ENCODE results near the gene ZRANB1.
A peak's percentile ranks its signal among the peaks of the same experiment; 100 is the strongest.

ZRANB1 gene

GRCh38 chr10:124957404-124957947 is 15.6 kb downstream of the ZRANB1 start:
- peak; percentile 62 for DNase-seq (ENCODE audit: low read depth)
- no peak for TF ChIP-seq CTCF (IDR thresholded peaks at IDR 0.05; ENCODE audit: low read depth, low read length)
- no peak for TF ChIP-seq MYC (IDR thresholded peaks at IDR 0.05; ENCODE audit: low read depth, low read length)
- no peak for TF ChIP-seq POLR2A (IDR thresholded peaks at IDR 0.05; ENCODE audit: extremely low read depth, insufficient read length)
- TF ChIP-seq MAX (IDR thresholded peaks at IDR 0.05; ENCODE audit: low read depth, low read length): no peak

GRCh38 chr10:124959564-124959963 is 17.6 kb downstream of the ZRANB1 start:
- TF ChIP-seq MAX (IDR thresholded peaks at IDR 0.05; ENCODE audit: low read depth, low read length) (no peak), CTCF (IDR thresholded peaks at IDR 0.05; ENCODE audit: low read depth, low read length) (no peak), MYC (IDR thresholded peaks at IDR 0.05; ENCODE audit: low read depth, low read length) (no peak), POLR2A (IDR thresholded peaks at IDR 0.05; ENCODE audit: extremely low read depth, insufficient read length) (no peak)
- DNase-seq (ENCODE audit: low read depth): no peak

More at GRCh38 chr10:124957404-124957947, 15.6 kb downstream of the ZRANB1 start:
- no peak overlapping the region for H3K4me3 ChIP-seq (ENCODE audit: low read depth, low read length)

GRCh38 chr10:124961248-124961570 is 19.3 kb downstream of the ZRANB1 start:
- DNase-seq (ENCODE audit: low read depth): no peak
- H3K4me3 ChIP-seq (ENCODE audit: low read depth, low read length): no peak overlapping the region
- TF ChIP-seq MAX (IDR thresholded peaks at IDR 0.05; ENCODE audit: low read depth, low read length) (no peak), POLR2A (IDR thresholded peaks at IDR 0.05; ENCODE audit: extremely low read depth, insufficient read length) (no peak), MYC (IDR thresholded peaks at IDR 0.05; ENCODE audit: low read depth, low read length) (no peak), CTCF (IDR thresholded peaks at IDR 0.05; ENCODE audit: low read depth, low read length) (no peak)

More at GRCh38 chr10:124959564-124959963, 17.6 kb downstream of the ZRANB1 start:
- H3K4me3 ChIP-seq (ENCODE audit: low read depth, low read length): no peak overlapping the region

GRCh38 chr10:124962421-124962820 is 20.5 kb downstream of the ZRANB1 start:
- no peak for TF ChIP-seq POLR2A (IDR thresholded peaks at IDR 0.05; ENCODE audit: extremely low read depth, insufficient read length)
- no peak for TF ChIP-seq CTCF (IDR thresholded peaks at IDR 0.05; ENCODE audit: low read depth, low read length)
- no peak for TF ChIP-seq MAX (IDR thresholded peaks at IDR 0.05; ENCODE audit: low read depth, low read length)
- no peak for TF ChIP-seq MYC (IDR thresholded peaks at IDR 0.05; ENCODE audit: low read depth, low read length)
- DNase-seq (ENCODE audit: low read depth): no peak

GRCh38 chr10:124963866-124964720 is 22.2 kb downstream of the ZRANB1 start:
- TF ChIP-seq CTCF (IDR thresholded peaks at IDR 0.05; ENCODE audit: low read depth, low read length): no peak
- no peak for TF ChIP-seq MYC (IDR thresholded peaks at IDR 0.05; ENCODE audit: low read depth, low read length)
- DNase-seq (ENCODE audit: low read depth): no peak
- no peak overlapping the region for H3K4me3 ChIP-seq (ENCODE audit: low read depth, low read length)

More at GRCh38 chr10:124962421-124962820, 20.5 kb downstream of the ZRANB1 start:
- H3K4me3 ChIP-seq (ENCODE audit: low read depth, low read length): no peak overlapping the region

Data from NB4 (cell line).